ENCODE results near the gene ATG2A.

ATG2A gene

GRCh38 chr11:64856382-64857227, 60.4 kb downstream of the ATG2A start:
- no peak overlapping the region for H3K4me3 ChIP-seq (ENCODE audit: low read depth, low read length)
- TF ChIP-seq CTCF (IDR thresholded peaks at IDR 0.05; ENCODE audit: low read depth, low read length), result no peak

- H3K4me3 ChIP-seq (ENCODE audit: low read depth, low read length), result no peak overlapping the region
- TF ChIP-seq CTCF (IDR thresholded peaks at IDR 0.05; ENCODE audit: low read depth, low read length), result no peak
Measured at GRCh38 chr11:64855596-64856304, 61.3 kb downstream of the ATG2A start.

- no peak overlapping the region for H3K4me3 ChIP-seq (ENCODE audit: low read depth, low read length)
Measured at GRCh38 chr11:64854534-64855502, 62.2 kb downstream of the ATG2A start.

GRCh38 chr11:64854157-64854533, 62.9 kb downstream of the ATG2A start:
- no peak overlapping the region for H3K4me3 ChIP-seq (ENCODE audit: low read depth, low read length)
- TF ChIP-seq CTCF (IDR thresholded peaks at IDR 0.05; ENCODE audit: low read depth, low read length), result no peak

More at GRCh38 chr11:64854534-64855502, 62.2 kb downstream of the ATG2A start:
- TF ChIP-seq CTCF (IDR thresholded peaks at IDR 0.05; ENCODE audit: low read depth, low read length), result no peak

- no peak for TF ChIP-seq CTCF (IDR thresholded peaks at IDR 0.05; ENCODE audit: low read depth, low read length)
- H3K4me3 ChIP-seq (ENCODE audit: low read depth, low read length), result no peak overlapping the region
Measured at GRCh38 chr11:64853709-64854108, 63.3 kb downstream of the ATG2A start.

- no peak for TF ChIP-seq CTCF (IDR thresholded peaks at IDR 0.05; ENCODE audit: low read depth, low read length)
- no peak overlapping the region for H3K4me3 ChIP-seq (ENCODE audit: low read depth, low read length)
Measured at GRCh38 chr11:64852804-64853509, 64.1 kb downstream of the ATG2A start.

Measured in WI38 (cell line).